ENCODE data around the gene SH3BP4. TPM values are rescaled to one million over a fixed set of nuclear protein-coding genes. Genes with fewer than 3 reads are reported as not detected.

Gene SH3BP4
- total RNA-seq, 4 donors from 2014 or later, result 11.0 to 22.9 (median 18.7) TPM

DNA sequence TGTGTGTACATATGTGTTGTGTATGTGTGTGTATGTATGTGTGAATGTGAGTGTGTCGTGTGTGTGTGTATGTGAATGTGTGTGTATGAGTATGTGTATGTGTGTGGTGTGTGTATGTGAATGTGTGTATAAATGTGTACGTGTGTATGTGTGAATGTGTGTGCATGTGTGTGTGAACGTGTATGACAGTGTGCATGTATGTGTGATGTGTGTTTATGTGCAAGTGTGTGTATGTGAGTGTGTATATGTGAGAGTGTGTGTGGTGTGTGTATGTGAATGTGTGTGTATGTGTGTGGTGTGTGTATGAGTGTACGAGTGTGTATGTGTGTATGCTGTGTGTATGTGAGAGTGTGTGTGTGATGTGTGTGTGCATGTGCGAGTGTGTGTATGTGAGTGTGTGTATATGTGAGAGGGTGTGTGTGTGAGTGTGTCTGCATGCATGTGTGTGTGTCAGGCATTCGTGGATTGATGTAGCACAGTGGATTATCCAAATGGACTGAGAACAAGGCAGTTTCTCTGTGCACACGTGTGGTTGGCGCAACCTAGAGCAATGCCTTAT lies 127.2 kb downstream of the SH3BP4 start:
- intact Hi-C loops (cut with DNase I), result no loop called here
- H3K4me3 ChIP-seq, result no peak overlapping the region
- no peaks in the 10 kb centered on the region for H3K4me1 ChIP-seq
- H3K36me3 ChIP-seq, result no peaks in the 10 kb centered on the region
- TF ChIP-seq, protein P1, sequence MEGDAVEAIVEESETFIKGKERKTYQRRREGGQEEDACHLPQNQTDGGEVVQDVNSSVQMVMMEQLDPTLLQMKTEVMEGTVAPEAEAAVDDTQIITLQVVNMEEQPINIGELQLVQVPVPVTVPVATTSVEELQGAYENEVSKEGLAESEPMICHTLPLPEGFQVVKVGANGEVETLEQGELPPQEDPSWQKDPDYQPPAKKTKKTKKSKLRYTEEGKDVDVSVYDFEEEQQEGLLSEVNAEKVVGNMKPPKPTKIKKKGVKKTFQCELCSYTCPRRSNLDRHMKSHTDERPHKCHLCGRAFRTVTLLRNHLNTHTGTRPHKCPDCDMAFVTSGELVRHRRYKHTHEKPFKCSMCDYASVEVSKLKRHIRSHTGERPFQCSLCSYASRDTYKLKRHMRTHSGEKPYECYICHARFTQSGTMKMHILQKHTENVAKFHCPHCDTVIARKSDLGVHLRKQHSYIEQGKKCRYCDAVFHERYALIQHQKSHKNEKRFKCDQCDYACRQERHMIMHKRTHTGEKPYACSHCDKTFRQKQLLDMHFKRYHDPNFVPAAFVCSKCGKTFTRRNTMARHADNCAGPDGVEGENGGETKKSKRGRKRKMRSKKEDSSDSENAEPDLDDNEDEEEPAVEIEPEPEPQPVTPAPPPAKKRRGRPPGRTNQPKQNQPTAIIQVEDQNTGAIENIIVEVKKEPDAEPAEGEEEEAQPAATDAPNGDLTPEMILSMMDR (IDR thresholded peaks at IDR 0.05), result no peak
- no peak for TF ChIP-seq POLR2A (IDR thresholded peaks at IDR 0.05)
- peaks cover 0 to 11% (median 0%) of the 10 kb centered on the region in 4 donors for H3K27me3 ChIP-seq
- no peak overlapping the region for H3K27ac ChIP-seq
- no peak for DNase-seq
- 84 to 87% methylated on average over 7 to 8 of the region's 8 CpGs for WGBS, 2 donors
- H3K9me3 ChIP-seq, result no peaks in the 10 kb centered on the region

DNA sequence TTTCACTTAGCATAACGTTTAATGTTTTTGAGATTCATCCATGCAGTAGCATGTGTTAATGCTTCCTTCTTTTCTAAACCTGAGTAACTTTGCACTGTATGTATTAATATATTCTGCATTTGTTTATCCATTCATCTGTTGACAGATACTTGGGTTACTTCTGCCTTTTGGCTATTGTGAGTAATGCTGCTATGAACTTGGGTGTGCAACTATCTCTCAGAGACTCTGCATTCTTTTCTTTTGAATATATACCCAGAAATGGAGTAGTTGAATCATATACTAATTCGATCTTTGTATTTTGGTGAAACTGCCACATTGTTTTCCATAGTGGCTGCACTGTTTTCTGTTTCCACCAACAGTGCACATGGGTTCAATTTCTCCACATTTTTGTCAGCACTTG lies 128.3 kb downstream of the SH3BP4 start:
- H3K9me3 ChIP-seq, result no peaks in the 10 kb centered on the region
- intact Hi-C loops (cut with DNase I), result no loop called here
- no peaks in the 10 kb centered on the region for H3K4me1 ChIP-seq
- TF ChIP-seq POLR2A (IDR thresholded peaks at IDR 0.05), result no peak
- TF ChIP-seq, protein P1 (IDR thresholded peaks at IDR 0.05), result no peak
- peaks cover 0 to 11% (median 0%) of the 10 kb centered on the region in 4 donors for H3K27me3 ChIP-seq
- DNase-seq, result no peak
- 65 to 68% methylated on average over 2 of the region's 2 CpGs for WGBS, 2 donors
- H3K36me3 ChIP-seq, result no peaks in the 10 kb centered on the region
- H3K4me3 ChIP-seq, result no peak overlapping the region
- no peak overlapping the region for H3K27ac ChIP-seq

DNA sequence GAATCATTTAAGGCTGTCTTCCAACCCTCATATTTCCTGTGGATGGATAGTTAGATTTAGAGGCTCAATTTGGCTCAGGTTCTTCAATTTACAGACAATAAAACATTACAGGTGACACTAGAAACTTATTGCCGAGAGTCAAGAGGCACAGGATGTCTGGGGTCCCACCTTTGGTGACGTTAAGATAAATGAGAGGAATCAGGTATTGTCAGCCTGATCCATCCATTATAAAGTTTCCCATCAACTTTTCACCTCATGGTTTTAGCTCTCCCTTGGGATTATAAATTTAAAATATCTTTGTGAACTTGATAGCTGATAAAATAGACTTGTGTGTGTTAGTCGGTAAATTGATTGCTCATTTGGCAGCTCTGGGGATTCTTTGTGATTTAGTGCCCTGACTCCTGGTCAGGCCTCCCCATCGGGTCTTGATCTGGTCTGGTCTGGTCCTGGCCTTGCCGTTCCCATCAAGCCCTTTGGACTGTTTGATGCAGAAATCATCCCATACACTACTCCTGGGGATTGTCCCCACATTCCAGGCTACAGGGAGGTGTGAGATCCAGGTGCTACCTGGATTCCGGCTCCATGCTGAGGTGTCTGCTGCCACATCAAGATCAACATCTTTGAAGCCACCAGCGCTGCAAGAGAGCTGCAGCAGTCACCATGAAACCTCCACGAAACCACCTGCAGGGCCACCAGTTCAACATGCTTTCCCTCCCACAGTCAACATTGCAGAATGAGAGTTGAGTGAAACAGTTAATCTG lies 130.9 kb downstream of the SH3BP4 start:
- TF ChIP-seq, protein P1 (IDR thresholded peaks at IDR 0.05), result no peak
- TF ChIP-seq POLR2A (IDR thresholded peaks at IDR 0.05), result no peak
- intact Hi-C loops (cut with DNase I), result no loop called here
- 87 to 89% methylated on average over 7 to 8 of the region's 8 CpGs for WGBS, 2 donors

DNA sequence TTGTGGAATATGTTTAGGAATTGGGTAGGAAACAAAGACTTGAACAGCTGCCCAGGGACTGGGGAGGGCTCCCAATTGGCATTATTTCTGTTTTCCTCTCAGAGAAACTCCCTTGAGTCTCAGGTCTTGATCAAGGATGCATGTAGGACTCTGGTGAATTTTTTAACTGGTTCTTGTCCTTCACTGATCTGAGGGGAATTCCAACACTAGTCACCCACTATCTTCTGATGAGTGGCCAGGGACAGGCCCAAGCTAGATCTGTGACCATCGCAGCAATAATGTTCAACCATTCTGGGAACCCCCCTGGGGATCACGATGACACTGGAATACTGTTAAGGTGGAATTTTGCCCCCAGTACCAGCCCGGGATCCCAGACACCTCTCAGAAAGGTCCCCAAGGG lies 132.0 kb downstream of the SH3BP4 start:
- peaks cover 0 to 28% (median 0%) of the 10 kb centered on the region in 4 donors for H3K27me3 ChIP-seq
- no peaks in the 10 kb centered on the region for H3K36me3 ChIP-seq
- no peak for DNase-seq
- H3K27ac ChIP-seq, result no peak overlapping the region
- no peak for TF ChIP-seq POLR2A (IDR thresholded peaks at IDR 0.05)
- TF ChIP-seq, protein P1 (IDR thresholded peaks at IDR 0.05), result no peak
- H3K9me3 ChIP-seq, result no peaks in the 10 kb centered on the region
- H3K4me3 ChIP-seq, result no peak overlapping the region
- intact Hi-C loops (cut with DNase I), result no loop called here
- whole genome bisulfite sequencing, 2 donors, result 33 to 40% methylated on average over 2 to 3 of the region's 3 CpGs
- H3K4me1 ChIP-seq, result peaks cover 0 to 12% (median 6%) of the 10 kb centered on the region in 3 donors

More for the DNA sequence above, 130.9 kb downstream of the SH3BP4 start:
- H3K4me3 ChIP-seq, result no peak overlapping the region
- H3K9me3 ChIP-seq, result no peaks in the 10 kb centered on the region
- H3K27ac ChIP-seq, result no peak overlapping the region
- no peak for DNase-seq
- H3K36me3 ChIP-seq, result no peaks in the 10 kb centered on the region
- H3K4me1 ChIP-seq, result peaks cover 0 to 3% (median 1%) of the 10 kb centered on the region in 3 donors
- H3K27me3 ChIP-seq, result peaks cover 0 to 22% (median 0%) of the 10 kb centered on the region in 4 donors

DNA sequence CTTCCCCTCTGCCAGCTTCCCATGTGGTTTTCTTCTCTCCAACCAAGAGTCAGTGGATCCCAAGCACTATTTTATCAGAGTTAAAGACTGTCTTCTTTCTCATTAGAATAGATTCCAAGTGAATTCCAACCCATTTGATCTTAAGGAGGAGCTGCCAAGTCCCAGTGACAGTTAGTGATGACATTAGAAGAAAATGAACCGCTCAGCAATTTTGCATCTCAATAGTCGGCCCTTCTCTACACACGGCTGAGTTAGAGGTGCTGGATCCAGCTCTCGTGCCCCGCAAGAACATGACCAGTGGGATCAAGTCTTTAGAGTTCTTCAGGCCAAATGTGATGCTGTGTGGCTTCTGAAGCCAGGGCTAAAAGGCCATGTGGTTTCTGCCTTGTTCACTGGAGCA lies 132.6 kb downstream of the SH3BP4 start:
- intact Hi-C loops (cut with DNase I), result no loop called here
- Histone ChIP-seq H3K9me3 (no peaks in the 10 kb centered on the region), H3K4me1 (peaks cover 0 to 12% (median 6%) of the 10 kb centered on the region in 3 donors), H3K27me3 (peaks cover 0 to 32% (median 0%) of the 10 kb centered on the region in 4 donors), H3K4me3 (no peak overlapping the region), H3K27ac (no peak overlapping the region), H3K36me3 (no peaks in the 10 kb centered on the region)
- TF ChIP-seq, protein P1 (IDR thresholded peaks at IDR 0.05), result no peak
- no peak for TF ChIP-seq POLR2A (IDR thresholded peaks at IDR 0.05)
- 79 to 98% methylated on average over 5 of the region's 5 CpGs for WGBS, 2 donors
- no peak for DNase-seq

Measured in esophagus squamous epithelium (tissue), 5 donors.